T-helper 2 cell (primary cell): ENCODE data around the gene TTYH2.

Experiments used
- DNase-seq, 5 experiments: peaks; one replicate each; pipeline versions ENCODE4 v3.0.0 to v3.0.0-alpha.2; 2012 to 2022

Gene TTYH2

DNA sequence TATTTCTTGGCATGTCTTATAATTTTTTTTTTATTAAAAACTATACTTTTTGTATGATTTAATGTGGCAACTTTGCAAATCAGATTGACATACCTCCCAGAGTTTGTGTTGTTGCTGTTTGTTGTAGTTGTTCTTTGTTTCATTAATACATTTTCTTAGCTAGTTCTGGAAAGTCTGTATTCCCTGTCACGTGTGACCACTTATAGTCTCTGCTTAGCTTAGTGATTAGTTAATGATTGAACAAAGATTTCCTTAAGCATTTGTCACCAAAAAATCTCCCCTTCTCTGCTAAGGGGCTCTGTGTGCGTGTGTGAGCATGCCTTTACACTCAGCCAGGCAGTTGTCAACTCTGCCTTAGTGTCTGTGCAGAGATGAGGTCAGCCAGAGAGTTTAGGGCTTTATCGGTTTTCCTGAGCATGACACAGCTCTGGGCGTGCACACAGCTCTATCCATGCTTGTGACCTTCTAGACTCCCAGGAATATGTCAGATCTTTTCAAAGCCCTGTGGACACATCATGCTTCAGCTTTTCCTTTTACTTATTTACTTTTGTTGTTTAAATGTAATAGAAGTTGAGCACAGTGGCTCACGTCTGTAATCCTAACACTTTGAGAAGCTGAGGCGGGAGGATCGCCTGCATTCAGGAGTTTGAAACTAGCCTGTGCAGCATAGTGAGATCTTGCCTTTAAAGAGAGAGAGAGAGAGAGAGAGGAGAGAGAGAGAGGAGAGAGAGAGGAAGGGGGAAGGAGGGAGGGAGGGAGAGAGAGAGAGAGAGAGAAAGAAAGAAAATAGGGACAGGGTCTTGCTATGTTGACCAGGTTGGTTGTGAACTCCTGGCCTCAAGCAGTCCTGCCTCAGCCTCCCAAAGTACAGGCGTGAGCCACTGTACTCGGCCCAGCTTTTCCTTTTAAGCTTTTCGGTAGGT lies 82.5 kb downstream of the TTYH2 start:
- no peak for DNase-seq

DNA sequence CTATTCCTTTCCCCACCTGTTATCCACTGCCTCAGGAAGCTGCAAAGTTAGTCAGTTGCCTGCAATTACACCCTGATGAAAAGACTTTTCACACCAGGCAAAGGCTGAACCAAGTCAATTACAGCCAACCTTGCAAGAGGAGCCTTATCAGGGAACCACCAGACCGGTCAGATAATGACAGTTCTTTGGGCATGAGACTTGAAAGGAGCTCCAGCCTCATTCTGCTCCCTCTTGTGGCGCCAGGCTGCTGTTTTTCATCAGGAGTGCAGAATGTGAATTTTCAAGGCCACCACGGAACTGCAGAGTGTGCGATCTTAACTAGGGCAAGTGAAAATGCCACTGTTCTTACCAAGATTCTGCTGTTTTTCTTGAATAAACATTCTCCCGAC lies 83.2 kb downstream of the TTYH2 start:
- peak in 1 of 5 experiments; percentile 53 for DNase-seq

DNA sequence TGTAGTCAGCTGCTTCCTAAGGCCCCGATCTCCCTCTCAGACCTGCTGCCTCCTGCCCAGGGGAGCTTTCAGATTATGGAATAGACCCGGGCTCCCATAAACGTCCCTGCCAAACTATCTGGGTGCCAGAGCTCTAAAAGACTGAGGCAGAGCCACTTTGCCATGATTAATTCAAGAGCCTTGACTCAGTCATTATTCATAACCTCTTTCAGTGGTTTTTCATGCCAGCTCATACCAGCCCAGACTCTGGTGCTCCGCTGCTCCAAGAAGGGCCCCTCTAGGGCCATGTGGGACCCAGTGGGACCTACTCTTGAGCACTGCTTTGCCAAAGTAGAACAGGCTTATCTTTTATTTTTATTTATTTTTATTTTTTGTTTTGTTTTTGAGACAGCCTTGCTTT lies 84.6 kb downstream of the TTYH2 start:
- DNase-seq: peak in 1 of 5 experiments; percentile 35

DNA sequence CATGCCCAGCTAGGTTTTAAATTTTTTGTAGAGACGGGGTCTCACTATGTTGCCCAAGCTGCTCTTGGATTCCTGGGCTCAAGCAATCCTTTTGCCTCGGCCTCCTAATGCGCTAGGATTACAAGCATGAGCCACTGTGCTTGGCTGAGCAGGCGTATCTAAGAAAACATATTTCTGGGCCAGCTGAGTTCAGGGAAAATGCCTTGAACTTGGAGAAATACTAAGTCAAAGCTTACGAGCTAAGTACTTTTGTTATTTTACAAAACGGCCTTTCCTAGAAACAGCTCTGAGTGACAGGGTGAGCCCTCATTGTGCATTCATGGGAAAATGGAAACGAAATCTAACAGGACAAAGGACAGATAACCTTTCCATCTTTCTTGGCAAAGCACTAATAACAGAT lies 85.4 kb downstream of the TTYH2 start:
- no peak for DNase-seq

GRCh38 chr17:74299226-74300009 lies 86.0 kb downstream of the TTYH2 start:
- no peak for DNase-seq

- DNase-seq: no peak
These were observed 89.9 kb downstream of the TTYH2 start for GRCh38 chr17:74303305-74303704.

DNA sequence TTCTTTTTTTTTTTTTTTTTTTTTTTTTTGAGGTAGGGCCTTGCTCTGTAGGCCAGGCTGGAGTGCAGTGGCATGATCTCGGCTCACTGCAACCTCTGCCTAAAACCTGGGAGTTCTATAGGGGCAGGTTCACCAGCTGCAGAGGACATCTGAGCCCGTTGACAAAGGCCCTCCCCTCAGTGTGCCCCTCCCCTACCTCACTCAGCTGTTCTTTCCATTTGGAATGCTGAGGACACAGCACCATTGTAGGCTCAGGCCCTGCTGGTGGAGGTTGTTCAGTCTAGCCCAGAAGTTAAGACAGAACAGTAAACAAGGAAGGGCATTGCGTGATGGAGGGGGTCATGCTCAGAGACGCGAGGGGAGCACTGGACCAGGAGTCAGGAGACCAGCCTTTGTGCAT lies 90.8 kb downstream of the TTYH2 start:
- no peak for DNase-seq

DNA sequence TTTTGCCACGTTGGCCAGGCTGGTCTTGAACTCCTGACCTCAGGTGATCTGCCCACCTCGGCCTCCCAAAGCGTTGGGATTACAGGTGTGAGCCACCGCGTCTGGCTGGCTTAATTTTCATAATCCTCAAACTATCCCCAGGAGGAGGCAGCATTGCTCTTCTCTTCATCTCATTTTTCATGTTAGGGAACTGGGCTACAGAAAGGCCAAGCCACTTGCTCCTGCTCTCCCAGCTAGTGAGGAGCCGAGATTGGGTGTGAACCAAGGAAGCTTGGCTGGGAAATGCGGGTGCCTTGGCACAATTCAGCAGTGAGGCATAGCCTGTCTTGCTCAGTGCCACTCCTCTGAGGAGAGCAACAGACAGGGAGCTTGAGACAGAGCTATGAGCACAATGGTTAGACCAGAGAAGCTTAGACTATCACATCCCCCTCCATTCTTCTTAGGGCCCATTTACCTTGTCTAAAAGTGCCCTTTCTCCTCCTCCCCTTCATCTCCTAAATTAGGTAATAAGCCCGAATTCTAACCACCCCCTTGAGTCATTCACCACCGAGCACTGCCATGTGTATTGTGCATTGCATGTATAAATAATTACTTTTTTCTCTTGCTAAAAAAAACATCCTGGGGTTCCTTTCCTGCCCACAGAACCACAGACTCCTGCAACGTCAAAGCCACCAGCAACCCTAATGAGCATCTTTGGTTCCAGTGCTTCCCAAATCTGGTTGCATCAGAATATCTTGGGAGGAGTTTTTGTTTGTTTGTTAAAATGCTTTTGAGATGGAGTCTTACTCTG lies 92.7 kb downstream of the TTYH2 start:
- no peak for DNase-seq

- no peak for DNase-seq
These were observed 94.8 kb downstream of the TTYH2 start for GRCh38 chr17:74307984-74308773.

DNA sequence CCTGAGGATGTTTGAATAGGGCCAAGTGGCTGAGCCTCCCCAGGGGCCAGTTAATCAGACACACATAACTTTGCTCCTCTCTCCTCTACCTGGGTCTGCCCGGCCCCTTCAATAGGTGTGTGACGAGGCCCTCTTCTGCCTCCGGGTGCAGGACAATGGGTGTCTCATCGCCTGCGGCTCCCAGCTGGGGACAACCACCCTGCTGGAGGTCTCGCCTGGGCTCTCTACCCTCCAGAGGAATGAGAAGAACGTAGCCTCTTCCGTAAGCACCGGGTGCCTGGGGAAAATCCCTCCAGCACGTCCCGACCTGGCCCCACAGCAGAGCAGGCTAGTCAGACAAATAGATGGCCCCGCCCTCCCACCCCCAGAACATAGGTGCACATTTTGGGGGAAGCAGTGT lies 96.5 kb downstream of the TTYH2 start:
- DNase-seq: no peak
